Prostate gland (tissue), 2 donors: ENCODE results near the gene SAMD10. TPM values are rescaled to one million over a fixed set of nuclear protein-coding genes. Genes with fewer than 3 reads are reported as not detected.
"Not testable (repeated sequence)": the region's sequence is repeated elsewhere in the genome, so short reads cannot be mapped to it uniquely, and the experiment has no call there.

Experiments
- DNase-seq: peaks from one replicate; pipeline ENCODE4 v3.0.0-alpha.2; 2019; ENCODE audit warnings: low spot score
- H3K27ac ChIP-seq, 2 donors: fragments of 200-600 bp; sonication (generic); 2 replicates each; pipeline ENCODE4 v1.5.1; 2017 to 2019
- H3K27me3 ChIP-seq: fragments of 200-600 bp; sonication (generic); replicated peaks from 2 replicates; pipeline ENCODE4 v1.5.1; 2019; ENCODE audit not compliant: insufficient read depth
- H3K36me3 ChIP-seq, 2 donors: fragments of 200-600 bp; sonication (generic); 1 replicate in 1 of 2; 2 replicates in 1 of 2; pipeline versions ENCODE4 v1.5.1 to v1.8.1; 2017 to 2019
- H3K4me1 ChIP-seq: fragments of 200-600 bp; sonication (generic); replicated peaks from 2 replicates; pipeline ENCODE4 v1.5.1; 2019
- H3K4me3 ChIP-seq, 2 donors: fragments of 200-600 bp; sonication (generic); 2 replicates each; pipeline ENCODE4 v1.5.1; 2017 to 2019
- H3K9me3 ChIP-seq: fragments of 200-600 bp; sonication (generic); 2 replicates; pipeline ENCODE4 v1.5.1; 2017
- CTCF ChIP-seq, 4 experiments: fragments of 200-600 bp in 2 of 4; fragments of 450-650 bp in 2 of 4; sonication (generic) in 2 of 4; IDR thresholded peaks; 1 replicate in 3 of 4; 2 replicates in 1 of 4; pipeline ENCODE4 v1.5.1; 2016 to 2019; ENCODE audit warnings: antibody characterized with exemption in 4 of 4, mild to moderate bottlenecking in 2 of 4, moderate library complexity in 2 of 4
- POLR2A ChIP-seq: fragments of 450-650 bp; IDR thresholded peaks from one replicate; pipeline ENCODE4 v1.6.1; 2016; ENCODE audit warnings: antibody characterized with exemption, mild to moderate bottlenecking
- POLR2AphosphoS5 ChIP-seq: sonication (generic); formaldehyde crosslinking; IDR thresholded peaks from one replicate; pipeline ENCODE4 v1.6.1; 2017; ENCODE audit warnings: antibody characterized with exemption
- WGBS: methylation state at CpG from one replicate; pipeline ENCODE4 v1.1.5; 2018; 5-methylcytosine and 5-hydroxymethylcytosine counted together
- intact Hi-C: fragments of 100-400 bp; cut with DNase I; formaldehyde crosslinking; loops from one replicate; pipeline ENCODE4 v1.14.2; 2022
- total RNA-seq, 2 donors: library from RNA; depleted of rRNA; stranded (reverse); fragments of >200 nt; gene quantifications; one replicate each; pipeline ENCODE4 v1.1.0, GENCODE V29; 2016

Gene SAMD10
- total RNA-seq, 2 donors from 2014 or later: 6.0 to 14.7 TPM

GRCh38 chr20:63974402-63975200 is 4.8 kb downstream of the SAMD10 start:
- WGBS: 32% methylated on average over 19 of the region's 19 CpGs
- intact Hi-C loops: loop anchor here (5.0 to 10.0 kb wide), 4 partner anchors 67 to 437 kb away; partner anchors contain the start of gene PTK6
- H3K4me1 ChIP-seq: peaks cover 15% of the 10 kb centered on the region
- H3K9me3 ChIP-seq: no peaks in the 10 kb centered on the region
- DNase-seq: peak; percentile 84
- H3K4me3 ChIP-seq: no peak overlapping the region
- peak overlapping the region; percentile 65 to 74 for H3K27ac ChIP-seq
- TF ChIP-seq POLR2A (no peak), POLR2AphosphoS5 (peak; percentile 75), CTCF (IDR thresholded peaks at IDR 0.05) (no peak)
- H3K36me3 ChIP-seq: no peaks in the 10 kb centered on the region
- no peaks in the 10 kb centered on the region for H3K27me3 ChIP-seq

- TF ChIP-seq CTCF (IDR thresholded peaks at IDR 0.05) (peak; percentile 95 to 99 (median 97)), POLR2A (no peak), POLR2AphosphoS5 (peak; percentile 77)
- Histone ChIP-seq H3K9me3 (no peaks in the 10 kb centered on the region), H3K27me3 (no peaks in the 10 kb centered on the region), H3K27ac (peak overlapping the region; percentile 65 to 74), H3K36me3 (no peaks in the 10 kb centered on the region), H3K4me1 (peaks cover 17% of the 10 kb centered on the region), H3K4me3 (peak overlapping the region; percentile 14 to 30)
- intact Hi-C loops: loop anchor here (5.0 to 10.0 kb wide), 4 partner anchors 67 to 437 kb away; partner anchors contain the start of gene PTK6
- DNase-seq: peak; percentile 84
- 10% methylated on average over 36 of the region's 37 CpGs for WGBS
Observed at GRCh38 chr20:63973636-63974401, 5.6 kb downstream of the SAMD10 start.

GRCh38 chr20:63973160-63973479 is 6.3 kb downstream of the SAMD10 start:
- H3K27me3 ChIP-seq: no peaks in the 10 kb centered on the region
- H3K9me3 ChIP-seq: no peaks in the 10 kb centered on the region
- DNase-seq: no peak
- H3K27ac ChIP-seq: peak overlapping the region; percentile 65 to 74
- H3K36me3 ChIP-seq: no peaks in the 10 kb centered on the region
- H3K4me3 ChIP-seq: no peak overlapping the region
- WGBS: 96% methylated on average over 3 of the region's 3 CpGs
- intact Hi-C loops: loop anchor here (5.0 to 10.0 kb wide), 4 partner anchors 66 to 436 kb away; partner anchors contain the start of gene PTK6
- peaks cover 23% of the 10 kb centered on the region for H3K4me1 ChIP-seq
- TF ChIP-seq POLR2A: no peak
- TF ChIP-seq POLR2AphosphoS5: no peak
- no peak for TF ChIP-seq CTCF (IDR thresholded peaks at IDR 0.05)

- peaks cover 23% of the 10 kb centered on the region for H3K4me1 ChIP-seq
- WGBS: 83% methylated on average over 18 of the region's 18 CpGs
- no peak overlapping the region for H3K4me3 ChIP-seq
- H3K9me3 ChIP-seq: no peaks in the 10 kb centered on the region
- H3K27me3 ChIP-seq: no peaks in the 10 kb centered on the region
- no peak overlapping the region for H3K27ac ChIP-seq
- TF ChIP-seq POLR2A: no peak
- no peak for TF ChIP-seq CTCF (IDR thresholded peaks at IDR 0.05)
- no peak for TF ChIP-seq POLR2AphosphoS5
- H3K36me3 ChIP-seq: no peaks in the 10 kb centered on the region
- intact Hi-C loops: loop anchor here (5.0 to 10.0 kb wide), 4 partner anchors 65 to 435 kb away; partner anchors contain the start of gene PTK6
- DNase-seq: no peak
Observed at GRCh38 chr20:63972312-63973159, 6.9 kb downstream of the SAMD10 start.

- DNase-seq, H3K9me3 ChIP-seq, H3K36me3 ChIP-seq, H3K4me3 ChIP-seq, H3K27me3 ChIP-seq, H3K27ac ChIP-seq: not testable (repeated sequence)
- 88% methylated on average over 10 of the region's 10 CpGs for WGBS
- intact Hi-C loops: loop anchor here (5.0 to 10.0 kb wide), 4 partner anchors 65 to 435 kb away; partner anchors contain the start of gene PTK6
- peaks cover 23% of the 10 kb centered on the region for H3K4me1 ChIP-seq
Observed at GRCh38 chr20:63971960-63972311, 7.5 kb downstream of the SAMD10 start.
